SH-SY5Y (cell line): Measurements from ENCODE around the gene HTR2B.

Experiments
- GATA2 ChIP-seq: IDR thresholded peaks from 2 replicates; pipeline ENCODE4 v1.6.1; 2011; ENCODE audit warnings: mild to moderate bottlenecking, low read depth, low read length
- GATA3 ChIP-seq: IDR thresholded peaks from 2 replicates; pipeline ENCODE4 v1.6.1; 2011; ENCODE audit warnings: low read depth, mild to moderate bottlenecking, low read length, moderate library complexity

GRCh38 chr2:231111987-231112386 lies 12.9 kb downstream of the HTR2B start:
- TF ChIP-seq GATA3 (no peak), GATA2 (no peak)
